ENCODE measurements around the gene TTLL11. TPM values are rescaled to one million over a fixed set of nuclear protein-coding genes. Genes with fewer than 3 reads are reported as not detected.

The TTLL11 gene
- total RNA-seq, 2 experiments from 2014 or later: 0.56 to 1.4 TPM

- TF ChIP-seq CTCF (IDR thresholded peaks at IDR 0.05): no peak
- Mint-ChIP-seq H3K4me1 (ENCODE audit: low read depth) (no peaks in the 10 kb centered on the region), H3K27me3 (no peaks in the 10 kb centered on the region), H3K4me3 (no peak overlapping the region), H3K27ac (no peak overlapping the region), H3K36me3 (ENCODE audit: low read depth) (no peaks in the 10 kb centered on the region), H3K9me3 (peaks cover 3% of the 10 kb centered on the region)
- POLR2A ChIA-PET: no interaction called here
- intact Hi-C loops (cut with micrococcal nuclease): no loop called here
- ATAC-seq (no peak), DNase-seq (no peak)
- CTCF ChIA-PET: no interaction called here
Measured at GRCh38 chr9:121773954-121774714, 319.0 kb downstream of the TTLL11 start.

GRCh38 chr9:121773286-121773953, 319.7 kb downstream of the TTLL11 start:
- no peak for TF ChIP-seq CTCF (IDR thresholded peaks at IDR 0.05)
- H3K27me3 Mint-ChIP-seq: no peaks in the 10 kb centered on the region
- ChIA-PET CTCF (no interaction called here), POLR2A (no interaction called here)
- no peak for DNase-seq
- intact Hi-C loops (cut with micrococcal nuclease): no loop called here
- no peak overlapping the region for H3K4me3 Mint-ChIP-seq
- H3K4me1 Mint-ChIP-seq (ENCODE audit: low read depth): no peaks in the 10 kb centered on the region
- H3K36me3 Mint-ChIP-seq (ENCODE audit: low read depth): no peaks in the 10 kb centered on the region
- no peak overlapping the region for H3K27ac Mint-ChIP-seq
- peaks cover 1% of the 10 kb centered on the region for H3K9me3 Mint-ChIP-seq
- ATAC-seq: no peak

- DNase-seq (no peak), ATAC-seq (no peak)
- ChIA-PET POLR2A (no interaction called here), CTCF (no interaction called here)
- no peak overlapping the region for H3K27ac Mint-ChIP-seq
- no peaks in the 10 kb centered on the region for H3K36me3 Mint-ChIP-seq (ENCODE audit: low read depth)
- H3K4me1 Mint-ChIP-seq (ENCODE audit: low read depth): no peaks in the 10 kb centered on the region
- H3K9me3 Mint-ChIP-seq: no peaks in the 10 kb centered on the region
- intact Hi-C loops (cut with micrococcal nuclease): no loop called here
- H3K4me3 Mint-ChIP-seq: no peak overlapping the region
- H3K27me3 Mint-ChIP-seq: no peaks in the 10 kb centered on the region
- TF ChIP-seq CTCF (IDR thresholded peaks at IDR 0.05): no peak
Measured at GRCh38 chr9:121772600-121773285, 320.4 kb downstream of the TTLL11 start.

Small RNA genes within 50 kb of the gene (microRNA-seq; reads per million reads assigned to microRNA genes)
- not detected for gene MIR4478 (ENCODE audit: borderline microRNAs expressed, borderline replicate concordance)

Other genes with a start within 250 kb of the TTLL11 start
- 10 to 100 TPM; 48.3 to 52.5 TPM for gene NDUFA8, start 66.5 kb upstream of the TTLL11 start, total RNA-seq
- not detected for gene MORN5, start 66.6 kb upstream of the TTLL11 start, total RNA-seq
- gene LHX6, start 135.6 kb upstream of the TTLL11 start, total RNA-seq: under 1 TPM; 0.07 to 0.22 TPM
- 10 to 100 TPM; 24.3 to 28.6 TPM for gene RBM18, start 171.5 kb upstream of the TTLL11 start, total RNA-seq
- gene MRRF, start 171.6 kb upstream of the TTLL11 start, total RNA-seq: 10 to 100 TPM; 69.8 to 76.0 TPM

Data from activated CD8-positive, alpha-beta T cell treated with anti-CD3 and anti-CD28 coated beads for 36 hours (primary cell).